GM15510 (cell line): ENCODE results near the gene PPP1R11.

ENCODE experiments used
- POLR2A ChIP-seq: IDR thresholded peaks from 3 replicates; pipeline ENCODE4 v1.6.1; 2011; ENCODE audit warnings: borderline replicate concordance; ENCODE audit not compliant: insufficient read length; ENCODE audit errors: extremely low read depth

Gene PPP1R11

DNA sequence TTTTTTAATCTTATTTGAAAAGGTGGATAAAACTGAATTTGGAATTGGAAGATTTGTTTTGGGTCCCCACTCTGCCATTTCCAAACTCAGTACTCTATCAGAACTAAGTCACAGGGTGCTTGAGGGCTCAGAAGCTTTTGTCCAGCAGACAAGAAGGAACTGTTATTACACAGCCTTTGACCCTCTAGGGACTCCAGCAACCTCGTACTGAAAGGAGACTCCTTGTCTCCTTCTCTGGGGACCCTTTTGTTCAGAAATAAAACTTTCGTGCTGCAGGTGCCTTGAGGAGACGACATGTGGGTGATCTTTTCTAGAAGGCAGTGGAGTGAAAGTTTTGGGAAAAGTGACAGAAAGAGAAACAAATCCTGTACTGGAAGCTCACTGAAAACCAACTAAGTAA lies 13.3 kb upstream of the PPP1R11 start:
- TF ChIP-seq POLR2A = no peak

- TF ChIP-seq POLR2A = no peak
Measured at GRCh38 chr6:30055513-30055912, 11.5 kb upstream of the PPP1R11 start.

GRCh38 chr6:30060606-30061091 lies 6.3 kb upstream of the PPP1R11 start:
- TF ChIP-seq POLR2A = no peak

- TF ChIP-seq POLR2A = peak; percentile 92
Measured at GRCh38 chr6:30061092-30061857, 5.7 kb upstream of the PPP1R11 start, which contains the start of gene POLR1H. TSS of gene POLR1H (plus strand) at chr6:30061265. CDS start at chr6:30061525, 260 bp downstream.

- no peak for TF ChIP-seq POLR2A
Measured at GRCh38 chr6:30061858-30062458, 5.0 kb upstream of the PPP1R11 start.

GRCh38 chr6:30062471-30063178 lies 4.4 kb upstream of the PPP1R11 start:
- no peak for TF ChIP-seq POLR2A

DNA sequence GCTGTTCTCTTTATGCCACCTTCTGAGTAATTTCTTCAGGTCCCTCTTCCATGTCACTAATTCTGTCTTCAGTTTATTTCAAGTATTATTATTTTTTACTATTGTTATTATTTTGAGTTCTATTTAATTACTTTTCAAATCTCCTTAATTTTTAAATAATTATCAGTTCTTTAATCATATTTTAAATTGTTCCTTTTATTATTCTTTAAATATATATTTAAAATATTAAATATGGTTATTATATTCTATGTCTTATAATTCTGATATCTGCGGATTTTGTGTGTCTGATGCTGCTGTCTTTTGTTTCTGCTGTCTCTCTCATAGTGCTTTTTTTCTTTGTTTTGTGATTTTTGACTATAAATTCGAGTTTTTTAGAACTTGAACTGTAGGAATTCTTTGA lies 3.7 kb upstream of the PPP1R11 start:
- TF ChIP-seq POLR2A = no peak

DNA sequence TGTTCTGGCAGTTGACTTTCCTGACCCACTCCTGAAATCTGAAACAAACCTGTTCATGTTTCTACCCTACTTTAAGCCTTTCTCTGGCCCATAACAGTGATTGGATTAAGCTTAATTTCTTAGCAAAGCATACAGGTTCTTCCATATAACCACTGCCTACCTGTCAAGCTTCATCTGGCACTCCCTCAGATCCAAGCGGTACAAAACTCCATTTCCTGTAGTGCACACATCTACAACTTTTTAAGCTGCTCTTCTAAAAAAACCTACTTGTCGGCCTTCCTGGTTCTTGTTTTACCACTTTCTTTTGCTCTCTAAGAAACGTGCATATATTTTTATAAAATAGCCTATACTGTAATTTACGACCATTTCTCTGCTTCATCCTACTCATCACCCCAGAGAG lies 916 bp upstream of the PPP1R11 start:
- TF ChIP-seq POLR2A = no peak

DNA sequence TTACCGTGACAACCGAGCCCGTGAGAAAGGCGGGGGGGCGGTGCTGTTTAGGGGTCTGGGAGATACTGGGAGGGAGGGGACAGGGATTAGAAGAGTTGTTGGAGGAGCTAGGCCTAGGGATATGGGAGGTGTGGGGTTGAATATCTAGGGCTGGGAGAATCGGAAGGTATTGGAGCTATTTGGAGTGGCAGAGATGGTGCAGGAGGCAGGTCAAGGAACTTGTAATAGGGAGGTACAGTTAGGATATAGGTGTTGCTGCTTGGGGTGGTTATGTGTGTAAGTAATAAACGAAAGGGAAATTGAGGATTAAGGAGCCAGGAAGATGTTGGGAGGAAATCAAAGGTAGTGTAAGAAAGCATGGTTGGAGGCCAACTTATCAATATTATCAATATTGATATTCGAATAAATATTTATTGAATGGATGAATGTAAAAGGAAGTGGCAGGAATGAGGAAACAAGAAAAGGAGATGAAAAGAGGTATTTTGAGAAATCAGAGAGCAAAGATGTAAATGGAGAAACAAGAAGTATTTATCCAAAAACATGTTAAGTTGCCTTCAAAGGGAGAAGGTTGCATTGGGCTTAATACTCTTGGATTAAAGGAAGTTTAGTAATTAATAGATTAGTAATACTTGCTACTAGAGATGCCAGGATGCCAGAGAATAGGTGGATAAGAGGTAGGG lies 602 bp downstream of the PPP1R11 start:
- TF ChIP-seq POLR2A = no peak

- no peak for TF ChIP-seq POLR2A
Measured at GRCh38 chr6:30071081-30071818, 4.3 kb downstream of the PPP1R11 start.

GRCh38 chr6:30071858-30072257 lies 4.9 kb downstream of the PPP1R11 start:
- no peak for TF ChIP-seq POLR2A

GRCh38 chr6:30073489-30074235 lies 6.7 kb downstream of the PPP1R11 start:
- TF ChIP-seq POLR2A = no peak

DNA sequence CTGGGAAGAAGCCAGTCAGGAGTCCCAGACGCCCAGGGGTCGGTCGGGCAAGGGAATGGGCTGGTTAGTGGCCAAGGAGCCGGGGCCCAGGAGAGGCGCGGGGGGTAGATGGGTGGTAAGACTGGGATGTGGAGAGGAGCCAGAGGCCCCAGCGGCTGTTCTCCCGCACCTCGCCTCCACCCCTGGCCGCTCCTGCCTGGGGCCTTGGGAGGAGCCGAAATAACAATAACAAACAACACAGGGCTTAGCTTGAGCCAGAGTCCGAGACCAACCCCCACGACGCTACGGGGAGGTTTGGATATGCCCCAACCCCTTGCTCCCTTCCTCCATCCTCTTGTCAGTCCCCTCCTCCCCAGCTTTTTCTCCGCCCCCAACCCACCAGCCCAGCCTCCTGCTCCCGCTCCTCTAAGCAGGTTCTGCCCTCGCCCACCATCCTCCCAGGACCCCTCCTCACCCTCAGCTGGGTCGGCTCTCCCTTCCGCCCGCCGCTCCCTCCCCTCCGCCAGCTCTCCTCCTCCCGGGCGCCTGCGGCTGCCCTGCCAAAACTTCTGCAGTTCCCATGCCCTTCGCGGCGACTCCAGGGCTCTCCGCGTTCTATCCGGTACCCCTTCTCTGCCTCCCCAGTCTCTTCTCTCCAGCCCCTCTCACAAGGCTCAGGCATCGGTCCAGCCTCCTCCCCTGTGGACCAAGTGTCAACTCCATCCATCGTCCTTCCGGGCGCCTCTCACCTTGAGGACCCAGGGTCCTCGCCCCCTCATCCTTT lies 7.5 kb downstream of the PPP1R11 start:
- TF ChIP-seq POLR2A = no peak
